Fibroblast of lung (primary cell): ENCODE measurements around the gene DLGAP1.

Source experiments
- CTCF ChIP-seq, 2 donors: IDR thresholded peaks in 1 of 2; conservative IDR thresholded peaks in 1 of 2; 1 replicate in 1 of 2; 2 replicates in 1 of 2; pipeline ENCODE4 v1.5.1; 2011 to 2012; ENCODE audit warnings: low read length in 2 of 2, control low read depth in 1 of 2, inconsistent platforms in 1 of 2, low read depth in 1 of 2, mild to moderate bottlenecking in 1 of 2
- EZH2 ChIP-seq: IDR thresholded peaks from 2 replicates; pipeline ENCODE4 v1.5.1; 2012; ENCODE audit warnings: low read length, control low read depth, mild to moderate bottlenecking; ENCODE audit errors: missing control alignments

- TF ChIP-seq CTCF (conservative IDR thresholded peaks at IDR 0.05 in 1 of 2, IDR thresholded peaks at IDR 0.05 in 1 of 2; ENCODE audit: low read depth in 1 of 2, low read length in 2 of 2) (no peak), EZH2 (no peak)
Measured at GRCh38 chr18:4119127-4119648, 335.9 kb downstream of the DLGAP1 start.
